AG08396 (cell line): ENCODE data around the gene OFD1.

Experiments
- DNase-seq: peaks from one replicate; pipeline ENCODE4 v3.0.0; 2012; ENCODE audit warnings: low spot score, mixed read lengths

OFD1 gene

DNA sequence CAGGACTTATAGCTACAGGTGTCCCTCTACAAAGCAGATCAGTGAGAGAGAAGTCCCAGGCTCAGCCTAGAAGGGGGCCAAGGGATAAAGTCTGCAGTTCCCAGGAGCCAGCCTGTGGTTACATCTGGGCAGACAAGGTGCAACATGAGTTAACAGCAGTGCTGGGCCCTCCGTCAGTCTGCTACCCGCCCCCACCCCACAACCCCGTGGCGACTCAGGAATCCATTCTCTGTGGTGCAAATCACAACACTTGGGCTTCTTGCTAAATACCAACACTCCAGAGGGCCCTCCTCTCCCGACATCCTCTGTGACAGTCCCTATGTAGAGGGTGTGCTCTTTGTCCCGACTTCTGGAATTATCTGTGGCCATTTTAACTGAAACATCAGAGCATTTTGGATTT is 68.6 kb downstream of the OFD1 start:
- no peak for DNase-seq

DNA sequence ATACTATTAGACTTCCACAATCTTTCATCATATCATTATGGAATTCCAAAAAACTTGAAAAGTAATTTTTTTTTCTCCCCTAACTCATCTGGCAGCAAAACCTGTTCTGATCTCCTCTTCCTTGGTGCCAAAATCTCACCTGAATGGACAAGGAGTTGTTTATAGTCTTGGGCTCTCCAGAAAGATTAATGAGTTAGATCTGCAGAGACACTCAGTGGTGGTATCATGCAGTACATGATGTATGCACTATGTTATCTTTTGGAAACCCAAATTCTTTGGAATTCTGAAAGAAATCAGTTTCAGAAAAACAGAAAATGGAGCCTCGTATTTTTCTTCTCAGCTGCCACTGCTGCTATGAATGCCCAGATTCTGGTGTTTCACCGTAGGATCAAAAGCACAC is 70.7 kb downstream of the OFD1 start:
- no peak for DNase-seq

DNA sequence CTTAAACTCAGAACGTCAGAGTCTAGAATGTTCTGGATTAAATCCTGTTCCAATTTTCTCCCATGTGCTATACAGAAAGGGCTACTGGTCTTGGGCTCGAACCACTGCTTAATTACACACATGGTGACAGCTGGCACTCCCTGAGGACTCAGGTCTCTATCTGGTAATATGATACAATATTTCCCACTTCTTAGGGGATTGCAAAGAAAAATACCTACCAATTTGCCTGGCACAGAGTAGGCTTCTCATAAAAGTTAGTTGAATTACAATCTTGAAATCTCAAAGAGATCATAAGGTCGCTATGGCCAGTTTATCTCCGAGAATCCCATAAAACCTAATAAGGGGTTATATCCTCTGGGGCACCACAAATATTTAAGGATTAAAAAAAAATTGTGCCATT is 73.7 kb downstream of the OFD1 start:
- no peak for DNase-seq

DNA sequence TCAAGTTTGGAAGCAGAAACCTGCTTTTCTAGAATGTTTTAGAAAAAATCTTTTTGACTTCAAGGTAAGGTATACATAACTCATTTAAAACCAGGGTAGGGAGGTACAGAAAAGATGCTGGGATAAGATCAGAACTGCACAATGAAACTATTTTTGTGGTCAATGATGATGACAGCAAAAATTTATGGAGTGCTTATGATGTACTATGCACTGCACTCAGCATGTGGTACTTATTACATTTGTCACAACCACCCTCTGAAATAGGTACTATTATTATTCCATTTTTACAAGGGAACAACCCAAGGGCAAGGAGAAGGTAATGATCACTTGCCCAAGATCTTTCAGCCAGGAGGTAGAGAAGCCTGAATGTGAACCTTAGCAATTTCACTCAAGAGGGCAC is 74.3 kb downstream of the OFD1 start:
- DNase-seq = no peak

DNA sequence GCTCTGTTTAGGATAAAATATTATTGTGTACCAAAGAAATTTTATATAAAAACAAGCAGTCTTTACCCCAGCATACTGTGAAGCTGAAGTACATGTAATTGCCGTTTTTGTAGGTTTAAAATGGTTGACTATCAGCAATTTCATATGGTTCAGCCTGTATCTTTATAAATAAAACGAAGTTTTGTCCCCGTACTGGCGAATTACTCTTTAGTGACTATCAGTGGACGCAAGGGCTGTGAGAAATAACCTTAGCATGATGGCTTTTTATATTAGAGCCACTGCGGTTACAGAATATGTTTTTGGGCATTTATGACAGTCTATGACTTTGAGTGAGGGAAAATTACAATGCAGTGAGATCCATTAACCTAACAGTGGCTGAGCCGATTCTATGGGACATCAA is 81.1 kb downstream of the OFD1 start:
- no peak for DNase-seq

DNA sequence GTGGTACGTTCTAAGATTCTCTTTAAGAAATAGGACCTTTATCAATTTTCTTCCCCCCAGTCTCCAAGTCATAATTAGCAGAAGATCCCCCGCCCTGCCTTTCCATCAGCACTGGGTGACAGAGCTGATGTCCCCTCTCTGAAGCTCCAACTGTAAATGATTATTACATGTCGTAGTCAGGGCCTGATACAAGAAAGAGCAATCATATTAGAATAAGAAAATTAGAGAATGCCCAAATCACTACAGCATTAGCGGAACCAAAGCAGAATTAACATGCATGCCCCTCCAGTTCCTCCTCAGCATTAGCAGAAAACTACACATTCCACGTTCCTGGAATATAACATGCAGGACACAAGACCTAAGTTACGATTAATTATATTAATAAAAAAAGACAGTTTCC is 81.6 kb downstream of the OFD1 start:
- no peak for DNase-seq

DNA sequence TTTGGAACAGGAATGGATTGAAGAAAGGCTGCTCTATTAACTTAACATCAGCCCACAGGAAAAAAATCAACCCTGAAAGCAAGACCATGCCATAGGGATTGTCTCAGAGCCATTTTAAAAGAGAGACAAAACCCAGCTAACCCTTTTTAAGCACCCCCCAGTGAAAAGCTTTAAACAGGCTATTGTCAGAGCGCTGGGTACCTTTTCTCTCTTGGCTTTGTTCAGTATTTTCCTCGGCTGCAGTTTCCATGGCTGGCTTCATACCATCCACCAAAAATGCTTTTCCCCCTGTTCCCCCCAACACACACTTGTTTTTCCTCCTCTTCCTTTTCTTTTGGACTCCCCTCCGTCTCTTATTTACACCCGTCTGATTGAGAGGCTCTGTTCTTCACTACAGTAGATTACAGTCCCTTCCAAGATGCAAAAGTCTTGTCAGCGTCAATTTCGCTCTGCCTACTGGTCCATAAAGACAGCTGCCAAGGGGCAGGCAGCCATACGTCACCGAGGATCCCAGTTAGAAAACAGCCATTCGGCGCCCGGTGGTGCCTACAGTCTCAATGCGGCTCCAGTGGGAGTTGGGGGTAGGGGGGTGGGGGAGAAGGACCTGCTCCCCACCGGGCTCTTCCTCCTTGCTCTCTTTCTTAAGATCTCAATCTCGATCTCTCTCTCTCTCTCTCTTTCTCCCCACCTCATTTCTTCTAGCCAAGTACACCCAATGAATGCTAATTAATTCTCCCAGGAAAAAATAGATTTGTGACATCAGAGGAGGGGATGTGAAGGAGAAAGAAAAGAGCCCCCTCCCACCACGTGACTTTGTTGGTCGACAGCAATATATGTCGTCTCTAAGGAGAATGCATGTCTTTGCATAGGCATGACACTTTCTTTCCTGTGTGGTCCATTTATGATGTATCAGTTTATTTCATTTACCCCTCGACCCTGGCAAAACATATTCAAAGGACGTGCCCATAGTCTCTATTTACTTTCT is 82.4 kb downstream of the OFD1 start, which contains the start of gene GPM6B:
TSS of gene GPM6B (minus strand) at position 451 of the 985 bp plus-strand sequence. CDS start at position 262, 189 bp downstream.
- no peak for DNase-seq
